RKO (cell line): ENCODE data around the gene GATAD2B.
"Not testable (repeated sequence)": the region's sequence is repeated elsewhere in the genome, so short reads cannot be mapped to it uniquely, and the experiment has no call there.

ENCODE experiments used
- DNase-seq: peaks from one replicate; pipeline ENCODE4 v3.0.0-alpha.2; 2016; ENCODE audit warnings: low spot score

GATAD2B gene

DNA sequence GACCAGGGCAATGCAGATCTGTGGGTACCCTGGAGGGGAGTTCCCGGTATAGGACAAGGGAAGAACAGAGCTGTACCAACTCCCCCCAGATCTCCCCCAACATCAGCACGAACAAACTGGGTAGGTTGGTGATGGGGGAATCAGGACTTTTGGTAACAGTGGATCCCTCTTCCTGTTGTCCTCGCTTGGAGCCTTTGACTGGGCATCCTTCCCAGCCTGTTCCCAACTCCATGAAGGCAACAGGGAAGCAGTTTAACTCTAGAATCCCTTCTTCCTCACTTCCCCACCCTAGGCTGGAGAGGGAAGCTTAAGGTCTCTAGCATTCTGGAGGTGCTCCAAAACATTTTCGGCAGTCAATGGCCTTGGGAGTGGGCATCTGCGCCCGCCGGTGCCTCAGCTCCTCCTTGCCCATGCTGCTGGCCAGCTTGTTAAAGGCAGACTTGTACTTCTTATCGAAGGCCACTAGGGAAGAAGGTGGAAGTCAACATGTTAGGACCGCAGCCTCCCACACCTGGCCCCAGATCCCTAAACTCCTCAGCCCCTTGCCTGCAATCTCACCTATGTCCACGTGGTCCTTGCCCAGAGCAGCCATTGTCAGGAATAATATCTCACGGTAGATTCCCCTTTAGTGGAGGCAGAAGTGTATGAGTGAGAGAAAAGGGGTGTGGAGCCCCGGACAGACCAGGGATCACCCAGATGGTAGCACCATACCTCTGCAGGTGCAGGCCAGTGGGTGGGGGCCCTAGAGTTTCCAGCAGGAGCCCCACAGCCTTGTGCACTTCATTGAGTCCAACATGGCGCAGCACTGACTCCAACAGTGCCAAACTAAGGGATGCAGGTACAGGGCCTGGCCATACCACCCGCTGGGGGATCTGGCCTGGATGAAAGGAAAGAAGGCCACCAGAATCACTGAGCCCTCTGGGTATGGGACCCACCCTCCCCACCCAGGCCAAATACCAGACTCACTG lies 7.5 kb upstream of the GATAD2B start:
- DNase-seq: no peak

DNA sequence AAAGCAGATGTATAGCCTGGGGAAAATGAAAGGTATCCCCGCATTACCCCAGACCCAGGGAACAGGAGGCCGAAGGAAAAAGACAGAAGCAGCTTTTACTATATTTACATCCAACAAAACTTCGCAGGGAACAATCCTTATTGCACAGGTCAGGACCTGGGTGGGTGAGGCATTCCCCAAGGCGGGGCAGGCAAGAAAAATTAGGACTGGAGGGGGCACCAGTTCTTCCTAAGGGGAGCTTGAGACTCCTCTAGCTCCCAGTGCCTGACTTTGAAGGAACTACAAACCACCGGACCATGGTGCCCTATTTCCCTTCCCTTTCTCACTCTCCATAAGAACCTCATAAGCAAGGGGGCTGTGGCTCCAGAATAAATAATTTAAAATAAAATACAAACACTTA lies 6.7 kb upstream of the GATAD2B start:
- DNase-seq: no peak

DNA sequence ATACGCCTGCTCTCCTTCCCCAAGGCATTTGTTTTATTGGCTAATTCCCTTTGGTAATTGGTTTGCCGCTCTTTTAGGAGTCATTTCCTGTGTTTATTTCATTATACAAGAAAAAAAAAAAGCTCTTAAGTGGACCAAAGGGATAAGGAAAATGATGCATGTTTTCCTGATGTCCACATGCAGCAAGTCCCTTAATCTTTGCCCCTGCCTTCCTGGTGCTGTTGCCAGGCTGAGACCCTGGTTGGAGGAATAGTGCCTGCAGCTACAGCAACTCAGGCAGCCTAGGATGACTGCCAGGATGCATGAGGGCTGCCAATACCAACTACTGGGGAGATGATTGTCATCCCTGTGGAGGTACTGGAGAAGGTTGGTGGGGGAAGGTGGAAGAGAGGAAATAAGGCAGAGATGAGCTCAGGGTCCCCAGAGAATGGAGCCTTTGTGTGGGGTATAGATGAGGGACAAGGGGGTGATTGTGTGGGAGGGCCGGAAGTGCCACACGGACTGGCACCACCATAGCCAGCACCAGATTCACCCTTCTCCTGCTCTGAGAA lies 6.1 kb upstream of the GATAD2B start:
- no peak for DNase-seq

DNA sequence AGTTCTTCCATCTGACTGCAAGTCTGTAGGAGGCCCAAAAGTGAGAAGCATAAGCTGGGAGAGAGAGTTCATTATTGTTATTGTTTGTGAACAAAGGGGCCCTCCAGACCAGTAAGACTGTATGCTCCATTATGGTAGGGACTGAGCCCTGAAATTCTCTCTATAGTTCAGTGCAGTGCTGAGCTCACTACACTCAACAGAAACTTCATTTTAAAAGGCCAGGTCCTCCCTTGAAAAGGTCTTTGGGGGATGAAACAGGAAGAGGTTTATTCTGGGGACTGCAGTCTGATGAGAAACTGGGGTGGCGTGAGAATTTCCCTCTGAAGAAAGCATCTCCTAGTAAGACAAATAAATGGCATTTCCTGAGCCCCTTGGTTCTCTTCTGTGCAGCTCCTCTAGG lies 5.5 kb upstream of the GATAD2B start:
- DNase-seq: no peak

DNA sequence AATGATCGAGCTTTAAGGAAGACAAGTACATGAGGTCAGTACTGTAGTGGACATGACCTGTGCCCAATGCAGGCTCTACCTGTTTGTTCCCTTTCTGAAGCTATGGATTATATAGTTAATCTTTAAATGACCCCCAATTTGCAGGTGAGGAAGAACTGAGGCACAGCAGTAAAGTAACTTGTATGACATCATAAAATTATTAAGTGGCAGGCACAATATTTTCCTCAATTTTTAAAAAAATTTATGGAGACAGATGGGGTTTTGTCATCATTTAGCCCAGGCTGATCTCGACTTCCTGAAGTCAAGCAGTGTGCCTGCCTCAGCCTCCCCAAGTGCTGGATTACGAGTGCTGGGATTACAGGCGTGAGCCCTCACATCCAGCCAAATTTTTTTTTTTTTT lies 3.6 kb upstream of the GATAD2B start:
- no peak for DNase-seq

DNA sequence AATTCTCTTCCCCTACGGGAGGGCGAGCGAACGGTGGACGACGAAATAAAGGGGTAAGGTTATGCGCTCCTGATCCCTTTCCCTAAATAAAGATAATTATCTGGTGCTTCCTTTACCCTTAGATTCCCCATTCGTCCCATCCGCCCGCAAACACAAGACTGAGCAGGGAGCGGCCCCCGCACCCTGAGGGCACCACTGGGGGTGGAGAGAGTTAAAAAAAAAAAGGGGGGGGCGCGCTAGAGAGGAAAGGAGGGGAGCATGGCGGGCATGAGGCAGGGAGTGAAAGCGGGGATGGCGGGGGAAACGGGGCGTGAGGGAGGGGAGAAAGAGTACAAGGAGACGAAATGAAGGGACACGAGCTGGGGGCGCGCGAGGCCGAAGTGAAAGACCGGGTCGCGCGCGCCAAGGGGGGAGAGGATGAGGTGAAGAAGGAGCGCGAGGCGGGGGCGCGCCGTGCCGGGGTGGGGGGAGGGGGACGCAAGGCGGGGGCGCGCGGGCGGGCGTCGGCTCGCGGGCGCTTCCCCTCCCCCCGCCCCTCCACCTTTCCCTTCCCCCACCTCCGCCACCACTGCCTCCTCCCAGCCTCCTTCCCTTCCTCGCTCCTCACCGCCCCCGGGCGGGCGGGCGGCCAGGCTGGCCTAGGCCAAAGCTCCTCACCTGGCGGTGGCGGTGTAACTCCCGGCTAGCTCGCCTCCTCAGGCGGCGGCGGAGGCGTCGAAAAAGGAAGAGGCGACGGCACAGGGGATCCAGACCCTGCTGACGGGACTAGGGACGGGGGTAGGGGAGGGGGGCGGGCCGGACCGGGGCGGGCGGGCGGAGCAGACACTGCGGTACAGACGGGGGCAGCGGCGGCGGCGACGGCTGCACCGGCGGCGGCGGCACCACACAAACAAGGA lies 448 bp downstream of the GATAD2B start:
- peak; percentile 84 for DNase-seq

DNA sequence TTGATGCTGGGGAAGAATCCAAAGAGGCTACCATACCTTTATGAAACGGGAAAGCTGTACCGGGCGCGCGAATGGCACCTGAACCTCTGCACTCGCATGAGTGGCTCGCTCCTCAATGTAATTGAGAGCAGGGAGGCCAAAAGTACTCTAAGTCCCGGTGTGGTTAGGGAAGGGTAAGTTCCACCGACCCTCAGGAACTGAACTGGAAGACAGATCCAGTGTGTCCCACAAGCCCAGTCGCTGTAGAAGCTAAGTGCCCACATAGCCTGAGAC lies 1.0 kb downstream of the GATAD2B start:
- DNase-seq: peak; percentile 43

DNA sequence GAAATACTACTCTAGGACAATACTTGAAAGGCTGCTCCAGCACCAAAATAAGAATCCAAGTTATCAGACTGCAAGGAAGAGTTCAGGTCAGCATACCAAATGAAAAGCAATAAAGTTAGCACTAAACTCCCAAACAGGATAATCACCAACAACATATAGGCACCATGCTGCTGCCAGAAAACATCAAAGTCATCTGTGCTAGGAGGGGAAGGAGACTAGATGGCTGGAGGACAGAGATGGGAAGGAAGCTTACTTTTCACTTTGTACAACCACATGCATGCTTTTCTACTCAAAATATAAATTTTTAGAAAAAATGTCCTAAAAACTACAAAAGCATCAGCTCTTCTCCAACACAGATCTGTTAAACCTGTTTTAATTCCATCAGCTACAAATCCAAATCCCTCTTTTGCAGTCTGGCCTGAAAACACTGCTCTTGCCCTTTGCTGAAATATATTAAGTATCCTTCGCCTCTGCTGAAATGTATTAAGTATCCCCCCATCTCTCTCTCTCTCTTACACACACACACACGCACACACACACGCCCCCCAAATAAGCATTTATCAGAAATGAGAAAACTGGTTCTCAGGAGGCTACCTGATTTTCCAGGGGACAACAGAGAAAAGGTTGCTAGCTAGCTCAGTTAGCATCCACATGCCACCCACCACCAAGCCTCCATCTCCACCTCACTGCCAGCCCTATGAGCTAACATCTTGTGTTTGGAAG lies 1.5 kb downstream of the GATAD2B start:
- no peak for DNase-seq

DNA sequence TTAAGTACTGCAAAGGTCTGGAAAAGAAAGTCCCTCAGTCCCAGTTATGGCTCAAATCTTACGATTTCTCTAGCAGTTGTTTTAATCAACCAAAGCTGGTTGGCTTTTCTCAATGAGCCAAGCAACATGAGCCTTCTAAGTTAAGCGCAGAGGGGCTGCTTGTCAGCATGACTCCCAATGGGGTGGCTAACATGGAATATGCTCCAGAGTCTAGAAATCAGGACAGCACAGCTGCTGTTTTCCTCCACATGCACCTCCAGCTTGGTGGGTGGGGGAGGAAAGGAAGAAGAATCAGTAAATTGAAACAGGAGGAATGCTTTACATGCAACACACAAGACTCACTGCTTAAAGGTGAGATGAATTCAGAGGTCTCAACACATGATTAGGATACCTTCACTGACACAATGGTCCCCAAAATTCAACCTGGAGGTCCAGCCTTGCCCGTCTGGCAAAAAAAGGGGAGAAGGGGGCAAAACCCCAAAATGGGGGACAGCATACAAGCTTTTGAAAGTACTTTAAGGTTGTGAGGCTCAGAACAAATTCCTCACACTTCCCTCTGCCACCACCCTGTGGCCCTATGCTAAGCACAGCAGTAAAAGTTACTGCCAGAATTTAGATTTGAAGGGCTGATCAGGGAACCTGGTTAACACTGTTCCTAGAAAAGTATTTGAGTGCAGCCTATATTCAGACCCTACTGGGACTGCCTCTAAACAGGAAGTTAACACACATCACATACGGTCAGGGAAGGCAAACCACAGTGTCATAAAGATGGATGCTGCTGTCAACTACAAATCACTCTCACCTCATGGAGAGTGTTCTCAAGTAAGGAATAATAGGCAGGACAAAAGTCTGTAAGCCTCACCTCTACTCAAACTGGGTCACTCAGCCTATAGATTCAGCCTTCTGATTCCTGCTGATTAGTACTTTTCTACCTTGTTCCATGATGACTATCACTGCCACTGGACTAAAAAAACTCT lies 2.6 kb downstream of the GATAD2B start:
- peak; percentile 63 for DNase-seq

DNA sequence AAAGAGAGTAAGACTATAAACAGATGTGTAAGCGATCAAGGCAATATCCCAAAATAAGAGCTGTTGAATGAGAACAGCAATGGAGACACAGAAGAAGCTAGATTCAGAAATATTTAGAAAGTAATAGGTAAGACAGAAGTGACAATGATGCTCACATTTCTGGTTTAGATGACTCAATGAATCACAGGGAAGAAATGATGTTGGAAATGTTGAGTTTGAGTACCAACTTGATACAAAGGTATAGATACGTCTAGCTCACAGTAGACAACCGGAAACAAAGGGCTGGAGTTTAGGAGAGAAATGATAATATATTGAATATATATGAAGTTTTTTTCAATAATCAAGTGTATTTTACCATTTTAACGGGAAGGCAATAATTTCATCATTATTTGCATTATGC lies 6.5 kb downstream of the GATAD2B start:
- no peak for DNase-seq

DNA sequence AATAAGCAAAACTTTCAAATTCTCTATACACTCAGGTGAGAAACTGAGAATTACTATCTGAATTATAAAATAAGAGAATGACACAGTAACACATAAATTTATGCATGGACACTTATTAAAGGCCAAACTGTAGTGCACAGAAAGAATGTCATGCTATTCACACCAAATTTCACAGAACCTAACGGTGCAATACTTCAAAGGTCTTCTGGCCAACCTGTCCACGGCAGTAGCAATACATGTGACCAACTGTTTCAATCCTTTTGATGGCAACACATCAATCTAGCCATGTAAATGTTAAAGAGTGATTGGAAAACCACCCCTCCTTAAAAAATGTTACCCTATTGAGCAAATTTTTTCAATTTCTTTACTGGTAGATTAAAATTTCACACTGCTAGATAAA lies 10.4 kb downstream of the GATAD2B start:
- no peak for DNase-seq

DNA sequence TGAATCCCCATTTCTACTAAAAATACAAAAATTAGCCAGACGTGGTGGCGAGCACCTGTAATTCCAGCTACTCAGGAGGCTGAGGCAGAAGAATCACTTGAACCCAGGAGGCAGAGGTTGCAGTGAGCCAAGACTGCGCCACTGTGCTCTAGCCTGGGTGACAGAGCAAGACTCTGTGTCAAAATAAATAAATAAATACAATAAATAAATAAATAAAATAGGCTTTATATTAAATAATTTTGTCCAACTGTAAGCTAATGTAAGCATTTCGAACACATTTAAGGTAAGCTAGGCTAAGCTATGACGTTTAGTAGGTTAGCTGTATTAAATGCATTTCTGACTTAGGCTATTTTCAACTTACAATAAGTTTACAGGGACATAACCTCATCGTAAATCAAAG lies 12.2 kb downstream of the GATAD2B start:
- not testable (repeated sequence) for DNase-seq

DNA sequence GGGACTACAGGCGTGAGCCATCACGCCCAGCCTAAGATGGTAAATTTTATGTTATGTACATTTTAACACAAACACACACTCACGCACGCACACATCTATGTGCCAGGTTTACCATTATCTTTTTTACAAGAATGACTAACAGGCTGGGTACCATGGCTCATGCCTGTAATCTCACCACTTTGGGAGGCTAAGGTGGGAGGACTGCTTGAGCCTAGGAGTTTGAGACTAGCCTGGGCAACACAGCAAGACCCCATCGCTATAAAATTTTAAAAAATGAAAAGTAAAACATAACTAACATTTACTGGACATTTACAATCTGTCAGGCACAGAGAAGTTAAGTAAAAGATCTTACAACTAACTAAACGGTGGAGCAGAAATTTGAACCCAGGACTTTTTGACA lies 14.7 kb downstream of the GATAD2B start:
- no peak for DNase-seq

DNA sequence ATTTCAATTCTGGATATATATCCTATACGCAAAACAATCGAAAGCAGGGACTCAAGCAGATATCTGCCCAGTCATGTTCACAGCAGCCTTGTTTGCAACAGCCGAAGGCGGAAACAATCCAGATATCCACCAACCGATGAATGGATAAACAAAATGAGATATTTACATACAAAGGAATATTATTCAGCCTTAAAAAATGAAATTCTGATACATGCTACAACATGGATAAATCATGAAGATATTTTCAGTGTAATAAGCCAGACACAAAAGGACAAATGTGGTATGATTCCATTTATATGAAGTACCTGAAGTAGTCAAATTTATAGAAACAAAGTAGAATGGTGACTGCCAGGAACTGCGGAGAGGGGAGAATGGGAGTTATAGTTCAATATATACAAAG lies 15.6 kb downstream of the GATAD2B start:
- no peak for DNase-seq

DNA sequence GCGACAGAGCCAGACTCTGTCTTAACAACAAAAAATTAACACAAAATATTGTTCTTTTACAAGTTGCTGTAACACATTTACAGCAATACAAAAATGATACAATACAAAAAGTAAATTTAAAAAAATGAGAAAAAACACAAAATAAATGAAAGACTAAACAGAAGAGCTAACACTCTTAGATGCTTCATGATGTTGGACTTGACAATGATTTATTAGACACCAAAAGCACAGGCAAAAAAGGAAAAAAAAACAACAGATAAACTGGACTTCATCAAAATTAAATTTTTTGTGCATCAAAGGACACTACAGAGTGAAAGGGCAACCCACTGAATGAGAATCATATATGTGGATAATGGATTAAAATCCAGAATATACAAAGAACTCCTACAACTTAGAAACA lies 16.4 kb downstream of the GATAD2B start:
- no peak for DNase-seq

DNA sequence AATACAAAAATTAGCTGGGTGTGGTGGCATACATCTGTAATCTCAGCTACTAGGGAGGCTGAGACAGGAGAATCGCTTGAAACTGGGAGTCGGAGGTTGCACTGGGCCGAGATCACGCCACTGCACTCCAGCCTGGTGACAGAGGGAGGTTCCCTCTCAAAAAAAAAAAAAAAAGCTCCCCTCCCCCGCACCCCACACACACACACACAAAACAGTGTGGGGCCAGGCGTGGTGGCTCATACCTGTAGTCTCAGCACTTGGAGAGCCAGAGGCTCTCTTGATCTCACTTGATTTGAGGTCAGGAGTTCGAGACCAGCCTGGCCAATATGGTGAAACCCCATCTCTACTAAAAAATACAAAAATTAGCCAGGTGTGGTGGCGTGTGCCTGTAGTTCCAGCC lies 16.9 kb downstream of the GATAD2B start:
- not testable (repeated sequence) for DNase-seq

DNA sequence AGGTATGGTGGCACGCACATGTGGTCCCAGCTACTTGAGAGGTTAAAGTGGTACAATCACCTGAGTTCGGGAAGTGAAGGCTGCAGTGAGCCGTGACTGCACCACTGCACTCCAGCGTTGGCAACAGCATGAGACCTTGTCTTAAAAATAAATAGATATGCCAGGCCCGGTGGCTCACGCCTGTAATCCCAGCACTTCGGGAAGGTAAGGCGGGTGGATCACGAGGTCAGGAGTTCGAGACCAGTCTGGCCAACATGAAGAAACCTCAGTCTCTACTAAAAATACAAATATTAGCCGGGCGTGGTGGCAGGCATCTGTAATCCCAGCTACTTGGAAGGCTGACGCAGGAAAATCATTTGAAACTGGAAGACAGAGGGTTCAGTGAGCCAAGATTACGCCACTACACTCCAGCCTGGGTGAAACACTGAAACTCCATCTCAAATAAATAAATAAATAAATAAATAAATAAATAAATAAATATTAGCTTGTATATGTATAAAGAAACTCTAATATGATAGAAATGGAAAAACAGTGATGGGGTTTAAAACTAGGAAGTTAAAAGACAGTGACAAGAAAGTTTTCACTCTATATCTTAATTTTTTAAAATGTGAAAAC lies 18.8 kb downstream of the GATAD2B start:
- no peak for DNase-seq

DNA sequence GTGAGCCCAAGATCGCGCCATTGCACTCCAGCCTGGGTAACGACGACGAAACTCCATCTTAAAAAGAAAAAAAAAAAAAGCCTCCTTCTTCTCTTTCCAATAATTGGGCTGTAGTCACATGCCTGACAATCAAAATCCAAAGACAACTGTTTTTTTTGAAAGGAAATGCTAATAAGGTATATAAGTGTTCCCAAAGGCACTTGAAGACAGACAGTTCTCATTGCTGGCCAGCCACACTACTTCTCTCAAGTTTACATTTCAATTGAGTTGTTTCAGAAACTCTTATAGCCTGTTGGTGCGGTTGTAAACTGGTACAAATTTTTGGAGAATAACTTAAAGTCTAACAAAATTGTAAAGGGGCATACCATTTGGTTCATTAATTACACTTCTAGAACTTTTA lies 23.3 kb downstream of the GATAD2B start:
- DNase-seq: no peak

DNA sequence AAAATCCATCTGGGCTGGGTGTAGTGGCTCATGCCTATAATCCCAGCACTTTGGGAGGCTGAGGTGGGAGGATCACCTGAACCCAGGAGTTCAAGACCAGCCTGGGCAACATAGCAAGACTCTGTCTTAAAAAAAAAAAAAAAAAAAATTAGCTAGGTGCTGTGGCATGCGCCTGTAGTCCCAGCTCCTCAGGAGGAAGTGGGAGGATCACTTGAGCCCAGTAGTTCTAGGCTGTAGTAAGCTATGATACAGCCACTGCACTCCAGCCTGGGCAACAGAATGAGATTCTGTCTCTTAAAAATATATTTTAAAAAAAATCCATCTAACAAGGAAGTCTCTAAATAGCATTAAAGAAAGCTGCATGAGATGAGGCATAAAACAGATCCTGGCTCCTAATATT lies 26.9 kb downstream of the GATAD2B start:
- not testable (repeated sequence) for DNase-seq

DNA sequence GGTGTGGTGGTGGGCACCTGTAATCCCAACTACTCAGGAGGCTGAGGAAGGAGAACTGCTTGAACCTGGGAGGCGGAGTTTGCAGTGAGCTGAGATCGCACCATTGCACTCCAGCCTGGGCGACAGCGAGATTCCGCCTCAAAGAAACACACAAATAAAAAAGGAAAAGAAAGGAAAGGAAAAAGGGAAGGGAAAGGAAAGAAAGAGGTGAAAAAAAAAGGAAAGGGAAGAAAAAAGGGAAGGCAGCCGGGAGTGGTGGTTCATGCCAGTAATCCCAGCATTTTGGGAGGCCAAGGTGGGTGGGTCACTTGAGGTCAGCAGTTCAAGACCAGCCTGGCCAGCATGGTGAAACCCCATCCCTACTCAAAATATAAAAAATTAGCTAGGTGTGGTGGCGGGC lies 31.7 kb downstream of the GATAD2B start:
- not testable (repeated sequence) for DNase-seq

DNA sequence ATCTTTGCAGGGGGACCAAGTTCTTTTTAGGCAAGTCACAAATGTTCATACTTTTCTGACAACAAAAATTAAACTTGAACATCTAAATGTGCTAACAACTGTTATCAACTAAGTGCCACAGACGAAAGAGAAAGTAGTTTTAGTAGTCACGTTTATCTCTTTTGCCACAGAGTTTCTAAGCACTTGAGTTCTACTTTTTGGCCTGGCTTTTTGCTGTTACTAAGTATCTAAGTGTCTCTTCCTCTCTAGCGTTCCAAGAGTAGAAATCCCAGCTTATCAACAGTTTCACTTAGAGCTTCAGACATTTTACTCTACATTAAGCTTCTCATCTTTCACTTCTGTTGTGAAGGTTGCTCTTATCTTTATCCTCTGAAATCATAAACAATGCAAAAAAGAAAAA lies 34.2 kb downstream of the GATAD2B start:
- DNase-seq: no peak
